CD4-positive, alpha-beta T cell treated with Interleukin-10 for 1 hour (primary cell): Measurements from ENCODE around the gene KCNC4.
A peak's percentile ranks its signal among the peaks of the same experiment; 100 is the strongest.

ENCODE experiments used
- DNase-seq: peaks from one replicate; pipeline ENCODE4 v3.0.0-alpha.2; 2020

Gene KCNC4

GRCh38 chr1:110233861-110234260, 23.7 kb downstream of the KCNC4 start:
- no peak for DNase-seq

- DNase-seq: no peak
These were observed 24.6 kb downstream of the KCNC4 start for GRCh38 chr1:110234691-110235090.

DNA sequence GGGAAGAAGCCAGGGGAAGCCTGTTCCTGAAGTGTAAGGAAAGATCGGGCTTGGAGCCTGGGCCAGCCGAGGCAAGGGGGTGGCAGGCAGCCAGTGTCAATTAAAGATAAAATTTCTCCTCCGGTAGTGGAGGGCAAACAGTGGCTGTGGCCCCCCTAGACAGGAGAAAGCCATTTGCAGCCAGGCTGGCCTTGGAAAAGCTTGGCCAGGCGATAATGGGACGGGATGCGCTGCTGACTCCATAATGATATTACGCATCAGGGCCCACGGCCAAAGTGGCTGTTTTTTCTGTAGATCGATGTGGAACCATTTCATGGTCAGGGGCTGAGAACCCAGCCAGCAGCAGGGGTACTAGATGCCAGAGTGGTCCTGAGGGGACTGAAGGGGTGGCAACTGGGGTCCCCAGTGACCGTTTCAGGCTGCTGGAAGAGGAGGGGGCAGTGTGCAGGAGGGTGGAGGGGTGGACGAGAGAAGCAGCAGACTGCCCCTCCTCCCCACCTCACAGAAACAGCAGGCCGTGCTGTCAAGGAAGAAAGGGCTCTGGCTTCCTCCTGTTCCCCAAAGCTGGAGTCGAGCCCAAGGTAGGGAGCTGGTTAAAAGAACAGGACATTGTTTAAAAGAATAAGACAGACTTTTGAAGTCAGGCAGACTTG, 25.2 kb downstream of the KCNC4 start:
- DNase-seq: no peak

GRCh38 chr1:110235834-110236682, 25.9 kb downstream of the KCNC4 start:
- DNase-seq: no peak

DNA sequence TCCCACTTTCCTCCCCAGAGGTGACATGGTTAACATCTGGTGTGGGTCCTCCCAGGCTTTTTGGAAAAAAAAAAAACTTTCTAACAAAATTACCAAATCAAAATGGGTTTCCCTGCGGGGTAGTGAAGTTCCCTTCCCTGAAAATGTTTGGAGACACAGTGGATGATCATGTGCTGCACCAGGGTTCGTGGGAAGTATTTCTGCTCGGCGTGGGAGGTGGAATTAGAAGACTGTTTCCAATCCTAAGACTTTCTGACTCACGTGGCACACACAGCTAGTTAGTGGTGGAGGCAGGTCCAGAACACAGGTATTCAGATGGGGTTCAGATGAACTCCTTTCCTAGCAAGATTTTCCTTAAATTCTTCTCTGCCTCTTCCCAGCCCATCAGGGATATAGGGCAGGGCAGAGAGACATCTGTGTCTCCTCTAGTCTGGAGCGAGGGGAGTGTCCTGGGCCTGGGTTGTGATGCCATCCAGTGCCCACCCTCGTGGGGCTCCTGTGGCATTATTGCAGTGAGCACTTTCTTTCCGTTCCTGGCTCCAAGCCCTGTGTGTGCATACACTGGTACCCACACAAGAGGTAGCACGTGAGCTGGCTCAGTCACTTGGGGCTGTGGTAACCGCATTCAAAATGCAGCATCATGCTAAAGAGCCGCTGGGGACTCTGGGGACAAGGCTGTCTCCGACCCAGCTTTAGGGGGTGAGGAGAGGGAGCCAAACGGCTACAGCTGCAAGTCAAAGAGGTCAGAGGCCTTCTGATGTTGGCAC, 27.5 kb downstream of the KCNC4 start:
- DNase-seq: no peak

DNA sequence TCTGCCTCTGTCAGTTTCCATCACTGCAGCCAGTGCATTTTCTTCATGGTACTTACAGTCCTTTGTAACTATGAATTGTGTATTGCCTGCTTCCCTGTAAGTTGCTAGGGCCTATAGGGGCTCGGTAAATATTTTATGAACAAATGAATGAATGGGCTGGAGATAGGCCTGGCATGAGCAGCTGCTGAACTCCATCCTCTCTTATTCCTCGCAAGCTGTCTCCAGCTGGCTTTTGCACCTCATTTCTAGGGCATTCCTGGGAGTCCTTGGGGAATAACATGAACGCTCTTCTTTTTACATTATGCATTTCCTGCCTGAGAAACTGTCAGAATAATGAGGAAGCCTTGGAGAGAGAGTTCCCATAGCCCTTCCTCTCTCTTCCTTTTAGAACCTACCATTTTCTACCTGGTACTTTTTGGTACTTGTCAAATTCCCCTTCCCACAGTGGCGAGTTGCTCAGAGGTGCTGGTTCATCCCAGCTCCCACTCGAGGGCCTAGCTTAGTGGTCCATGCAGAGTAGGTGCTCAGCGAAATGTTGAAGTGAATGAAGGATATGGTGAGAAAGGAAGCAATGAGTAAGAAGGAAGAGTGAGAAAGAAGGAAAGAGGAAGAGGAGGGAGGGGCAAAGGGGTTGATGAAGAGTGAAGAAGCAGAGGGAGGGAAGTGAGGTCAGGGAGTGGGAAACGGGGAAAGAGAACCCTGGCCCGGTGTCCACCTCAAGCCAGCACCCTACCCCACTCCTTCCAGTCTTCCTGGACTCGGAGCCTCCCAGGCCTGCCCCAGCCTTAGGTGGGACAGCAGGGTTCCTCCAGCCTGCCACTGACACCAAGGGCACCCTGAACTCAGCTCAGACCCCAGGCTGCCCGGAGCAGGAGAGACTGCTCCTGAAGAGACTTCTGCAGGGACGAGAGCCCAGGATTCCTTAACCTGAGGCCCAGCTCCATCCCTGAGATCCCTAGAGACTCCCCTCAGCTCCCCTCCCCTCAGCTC, 29.6 kb downstream of the KCNC4 start:
- DNase-seq: no peak

- no peak for DNase-seq
These were observed 30.5 kb downstream of the KCNC4 start for GRCh38 chr1:110240476-110241210.

GRCh38 chr1:110241516-110241915, 31.4 kb downstream of the KCNC4 start:
- no peak for DNase-seq

DNA sequence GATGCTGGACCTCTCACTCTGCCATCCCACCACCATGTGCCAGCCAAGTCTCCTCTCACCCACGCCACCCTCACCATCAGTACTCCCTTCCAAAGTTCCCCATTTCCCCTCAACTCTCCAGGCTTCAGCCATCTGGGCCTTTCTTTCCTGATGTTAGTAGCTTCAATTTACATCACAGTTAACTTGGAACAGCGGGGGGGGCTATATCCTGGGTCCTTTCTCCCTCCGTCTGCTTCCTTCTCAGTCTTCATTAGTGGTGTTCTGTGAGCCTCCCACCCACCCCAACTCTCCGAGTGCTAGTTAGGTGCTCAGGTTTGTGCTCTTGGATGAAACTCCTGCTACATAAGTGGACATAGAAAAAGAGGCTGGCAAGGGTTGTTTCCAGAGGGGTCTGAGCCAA, 31.9 kb downstream of the KCNC4 start:
- no peak for DNase-seq

DNA sequence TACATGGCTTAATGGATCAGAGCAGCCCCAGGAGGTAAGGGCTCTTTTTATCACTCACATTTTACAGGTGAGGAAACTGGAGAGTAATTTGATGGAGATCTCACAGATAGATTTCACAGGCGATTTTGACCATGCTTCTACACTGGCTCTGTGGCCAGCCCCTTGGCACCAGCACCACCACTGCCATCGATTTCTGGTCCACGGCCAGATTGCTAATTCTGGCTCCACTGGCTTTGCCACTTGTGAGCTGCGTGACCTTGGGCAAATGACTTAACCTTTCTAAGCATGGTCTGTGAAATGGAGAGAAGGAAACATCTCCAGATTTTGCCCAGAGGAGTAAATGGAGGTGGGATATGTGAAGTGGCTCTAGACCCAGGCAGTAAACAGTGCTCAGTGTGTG, 32.6 kb downstream of the KCNC4 start:
- no peak for DNase-seq

GRCh38 chr1:110243146-110243545, 33.0 kb downstream of the KCNC4 start:
- no peak for DNase-seq

- DNase-seq: no peak
These were observed 33.5 kb downstream of the KCNC4 start for GRCh38 chr1:110243574-110243973.

DNA sequence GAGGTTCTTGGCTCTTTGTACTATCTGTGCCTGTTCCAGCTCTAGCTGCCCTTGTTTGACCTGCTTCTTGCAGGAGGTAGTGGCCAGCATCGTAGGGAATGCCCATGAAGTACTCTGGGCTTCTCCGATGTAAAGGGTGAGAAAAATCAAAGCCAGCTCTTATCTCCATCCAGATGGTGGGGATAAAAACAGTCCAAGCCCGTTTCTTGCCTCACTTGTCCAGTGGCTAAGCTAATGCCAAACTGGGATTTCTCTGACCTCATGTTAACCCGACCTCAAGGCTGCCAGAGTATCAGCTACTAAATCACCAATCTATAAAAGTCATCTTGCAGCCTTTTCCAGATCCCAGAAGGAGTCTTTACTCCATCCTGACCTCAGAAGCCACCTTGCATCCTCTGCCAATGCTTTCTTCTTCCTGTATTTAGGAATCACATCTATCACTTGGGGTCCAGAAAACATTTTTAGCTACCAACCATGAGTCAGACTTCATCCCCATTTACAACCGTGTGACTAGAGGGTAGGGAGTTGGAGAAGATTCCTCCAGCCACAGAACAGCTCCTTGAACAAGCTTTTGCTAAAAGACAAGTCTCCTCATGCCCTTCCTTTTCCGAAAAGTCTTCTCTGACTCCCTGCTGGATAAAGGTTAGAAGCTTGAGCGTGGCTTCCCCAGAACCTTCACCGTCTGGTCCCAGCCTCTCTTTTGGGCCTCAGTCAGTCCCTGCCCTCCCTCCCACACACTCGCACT, 35.9 kb downstream of the KCNC4 start:
- no peak for DNase-seq

- no peak for DNase-seq
These were observed 38.6 kb downstream of the KCNC4 start for GRCh38 chr1:110248746-110249145.

GRCh38 chr1:110249256-110249655, 39.1 kb downstream of the KCNC4 start:
- no peak for DNase-seq

GRCh38 chr1:110250008-110250407, 39.9 kb downstream of the KCNC4 start:
- DNase-seq: no peak

- no peak for DNase-seq
These were observed 40.6 kb downstream of the KCNC4 start for GRCh38 chr1:110250749-110251148.

GRCh38 chr1:110253213-110253612, 43.1 kb downstream of the KCNC4 start:
- DNase-seq: no peak

DNA sequence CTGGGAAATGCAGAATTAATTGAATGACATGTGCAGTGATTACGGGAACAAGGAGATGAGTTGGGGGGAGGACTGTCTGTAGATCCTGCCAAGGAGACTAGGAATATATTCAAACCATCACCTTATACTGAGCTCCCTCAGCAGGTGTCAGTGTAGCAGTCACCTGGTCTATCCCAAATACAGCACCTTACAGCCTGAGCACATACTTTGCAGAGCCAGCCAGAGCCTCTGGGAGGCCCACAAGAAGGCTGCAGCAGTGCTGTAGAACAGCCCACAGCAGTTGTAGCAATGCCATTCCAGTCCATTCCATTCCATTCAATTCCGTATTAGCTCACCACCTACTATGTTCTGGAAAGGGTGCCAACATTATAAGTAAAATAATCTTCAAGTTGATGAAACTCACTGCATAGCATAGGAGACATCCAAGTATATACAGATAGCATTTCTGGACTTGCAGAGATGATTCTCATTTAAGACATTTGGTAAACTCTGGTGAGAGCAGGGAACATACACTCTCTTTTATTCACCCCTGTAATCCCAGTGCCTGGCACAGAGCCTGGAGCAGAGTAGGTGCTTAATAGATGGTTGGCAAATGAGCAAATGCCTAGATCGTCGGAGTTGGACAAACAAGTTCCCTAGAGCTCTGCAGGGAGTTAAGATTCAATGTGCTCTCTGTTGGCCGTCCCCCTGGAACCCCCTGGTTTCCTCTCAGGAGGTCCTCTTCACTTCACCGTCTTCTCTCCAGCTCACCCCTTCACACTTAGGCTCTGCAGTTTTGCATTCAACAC, 44.7 kb downstream of the KCNC4 start:
- DNase-seq: no peak

GRCh38 chr1:110255392-110255787, 45.3 kb downstream of the KCNC4 start:
- peak; percentile 10 for DNase-seq
